Prostate gland (tissue), 2 donors: ENCODE results near the gene EXD2.

Experiments used
- CTCF ChIP-seq, 4 experiments: fragments of 200-600 bp in 2 of 4; fragments of 450-650 bp in 2 of 4; sonication (generic) in 2 of 4; IDR thresholded peaks; 1 replicate in 3 of 4; 2 replicates in 1 of 4; pipeline ENCODE4 v1.5.1; 2016 to 2019; ENCODE audit warnings: antibody characterized with exemption in 4 of 4, mild to moderate bottlenecking in 2 of 4, moderate library complexity in 2 of 4
- POLR2A ChIP-seq: fragments of 450-650 bp; IDR thresholded peaks from one replicate; pipeline ENCODE4 v1.6.1; 2016; ENCODE audit warnings: antibody characterized with exemption, mild to moderate bottlenecking
- POLR2AphosphoS5 ChIP-seq: sonication (generic); formaldehyde crosslinking; IDR thresholded peaks from one replicate; pipeline ENCODE4 v1.6.1; 2017; ENCODE audit warnings: antibody characterized with exemption

GRCh38 chr14:69226178-69226577 is 34.9 kb downstream of the EXD2 start:
- no peak for TF ChIP-seq CTCF (IDR thresholded peaks at IDR 0.05)
- TF ChIP-seq POLR2A, result no peak
- TF ChIP-seq POLR2AphosphoS5, result no peak
